Rectal smooth muscle tissue (tissue), 1 donor: ENCODE results near the gene ETFA.
"Not testable (repeated sequence)": the region's sequence is repeated elsewhere in the genome, so short reads cannot be mapped to it uniquely, and the experiment has no call there.

Experiments used
- H3K27ac ChIP-seq: one replicate; pipeline ENCODE4 v1.7.0; 2013; ENCODE audit warnings: low read depth, low read length, inconsistent platforms
- H3K27me3 ChIP-seq: one replicate; pipeline ENCODE4 v1.7.0; 2013; ENCODE audit warnings: low read length; ENCODE audit not compliant: control insufficient read depth, insufficient read depth
- H3K36me3 ChIP-seq: one replicate; pipeline ENCODE4 v1.7.0; 2013; ENCODE audit warnings: low read length; ENCODE audit not compliant: control insufficient read depth, insufficient read depth
- H3K4me1 ChIP-seq: one replicate; pipeline ENCODE4 v1.7.0; 2013; ENCODE audit warnings: low read length; ENCODE audit not compliant: control insufficient read depth, insufficient read depth
- H3K4me3 ChIP-seq: one replicate; pipeline ENCODE4 v1.7.0; 2013; ENCODE audit warnings: low read length
- H3K9ac ChIP-seq: one replicate; pipeline ENCODE4 v1.7.0; 2013; ENCODE audit warnings: low read length

Gene ETFA

DNA sequence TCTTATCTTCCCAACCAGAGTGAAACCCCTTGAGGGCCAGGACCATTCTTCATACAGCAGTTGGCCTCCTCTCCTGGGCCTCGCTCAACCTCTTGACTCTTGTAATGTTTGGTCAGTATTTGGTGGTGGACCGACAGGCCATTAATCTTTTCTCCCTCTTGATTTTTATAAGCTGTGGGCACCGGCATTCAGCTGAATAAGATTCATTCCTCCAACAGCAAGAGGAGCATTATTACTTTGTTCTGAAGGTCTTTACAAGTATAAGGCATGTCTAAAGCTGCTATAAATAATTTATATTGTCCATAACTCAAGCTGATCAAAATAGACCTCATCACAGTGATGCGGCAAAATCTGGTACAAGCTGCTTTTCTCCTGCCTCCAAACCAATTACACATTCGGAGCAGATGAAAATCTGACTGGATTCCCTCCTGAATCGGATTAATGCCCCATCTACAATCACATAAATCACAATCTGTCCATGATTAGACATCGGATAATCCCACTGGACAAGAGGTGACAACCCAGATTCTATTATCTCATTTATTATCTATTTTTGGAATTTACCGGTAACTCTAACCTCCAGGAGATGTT is 16.9 kb upstream of the ETFA start:
- Histone ChIP-seq H3K36me3 (no peaks in the 10 kb centered on the region), H3K9ac (no peak overlapping the region), H3K4me1 (no peaks in the 10 kb centered on the region), H3K4me3 (no peak overlapping the region), H3K27me3 (no peaks in the 10 kb centered on the region), H3K27ac (no peak overlapping the region)

DNA sequence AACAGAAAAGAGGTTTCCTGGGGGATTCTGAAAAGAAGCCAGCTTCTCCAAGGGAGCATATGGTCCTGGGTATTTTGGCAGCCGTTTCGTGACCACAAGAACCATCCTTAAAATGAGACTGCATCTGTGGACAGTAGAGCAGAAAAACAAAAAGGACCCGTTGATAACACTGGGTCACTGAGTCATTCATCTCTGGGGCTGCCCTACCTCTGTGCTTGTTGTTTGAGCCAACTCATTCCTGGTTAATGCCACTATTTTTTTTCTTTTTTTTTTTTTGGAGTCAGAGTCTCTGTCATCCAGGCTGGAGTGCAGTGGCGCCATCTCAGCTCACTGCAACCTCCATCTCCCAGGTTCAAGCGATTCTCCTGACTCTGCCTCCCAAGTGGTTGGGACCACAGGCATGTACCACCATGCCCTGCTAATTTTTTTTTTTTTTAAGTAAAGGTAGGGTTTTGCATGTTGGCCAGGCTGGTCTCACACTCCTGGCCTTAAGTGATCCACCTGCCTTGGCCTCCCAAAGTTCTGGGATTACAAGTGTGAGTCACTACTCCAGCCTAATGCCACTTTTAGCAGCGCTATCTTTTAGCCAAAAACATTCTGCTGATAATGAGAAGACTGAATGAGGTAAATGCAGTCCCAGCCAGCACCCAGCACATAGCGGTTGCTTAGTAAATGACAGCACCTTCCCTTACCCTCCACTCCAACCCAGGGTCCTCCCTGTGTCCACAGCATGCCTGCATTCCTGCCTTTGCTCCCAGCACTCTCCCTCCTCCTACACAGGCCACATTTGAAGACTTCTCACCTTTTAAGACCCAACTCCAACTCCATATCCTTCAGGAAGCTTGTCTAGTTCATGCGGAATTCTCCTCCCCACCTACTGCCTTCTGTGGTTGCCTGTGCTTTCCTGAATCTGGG is 16.2 kb upstream of the ETFA start:
- H3K27ac ChIP-seq, result no peak overlapping the region
- no peak overlapping the region for H3K4me3 ChIP-seq
- no peaks in the 10 kb centered on the region for H3K27me3 ChIP-seq
- H3K36me3 ChIP-seq, result no peaks in the 10 kb centered on the region
- no peak overlapping the region for H3K9ac ChIP-seq
- no peaks in the 10 kb centered on the region for H3K4me1 ChIP-seq

DNA sequence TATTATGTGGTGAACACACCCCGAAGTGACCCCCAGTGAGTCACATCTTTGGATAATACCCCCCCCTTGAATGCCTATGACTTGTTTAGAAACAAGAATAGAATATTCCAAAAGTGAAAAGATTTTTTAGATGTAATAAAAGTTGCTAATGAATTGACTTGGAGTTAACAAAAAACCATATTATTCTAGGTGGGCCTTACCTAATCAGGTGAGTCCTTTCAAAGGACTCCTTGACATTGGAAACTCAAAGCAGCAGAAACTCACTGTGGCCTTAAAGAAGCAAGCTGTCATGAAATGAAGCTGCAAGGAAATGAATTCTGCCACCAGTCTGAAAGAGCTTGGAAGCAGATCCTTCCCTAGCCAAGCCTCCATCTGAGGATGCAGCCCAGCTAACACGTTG is 14.4 kb upstream of the ETFA start:
- no peak overlapping the region for H3K9ac ChIP-seq
- no peaks in the 10 kb centered on the region for H3K36me3 ChIP-seq
- H3K27me3 ChIP-seq, result no peaks in the 10 kb centered on the region
- no peak overlapping the region for H3K27ac ChIP-seq
- no peaks in the 10 kb centered on the region for H3K4me1 ChIP-seq
- no peak overlapping the region for H3K4me3 ChIP-seq

DNA sequence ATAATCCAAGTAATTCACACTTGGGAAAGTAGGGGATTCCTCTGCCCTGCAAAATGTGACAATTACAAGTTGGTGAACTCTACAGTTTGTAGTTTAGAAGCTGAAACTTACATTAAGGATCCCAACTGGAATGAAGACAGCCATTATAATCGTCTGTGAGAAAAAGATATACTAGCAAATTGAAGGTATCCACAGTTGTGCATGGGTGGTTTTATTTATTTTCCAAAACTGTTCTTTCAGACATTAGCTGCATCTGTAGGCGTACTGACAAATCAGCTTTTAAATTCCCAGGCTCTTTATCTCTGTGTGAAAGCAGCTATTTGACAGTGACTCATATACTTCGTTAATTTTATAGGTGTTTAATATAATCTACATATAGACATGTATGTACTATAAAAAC is 12.8 kb upstream of the ETFA start:
- Histone ChIP-seq H3K27me3 (no peaks in the 10 kb centered on the region), H3K4me3 (no peak overlapping the region), H3K27ac (no peak overlapping the region), H3K9ac (no peak overlapping the region), H3K36me3 (no peaks in the 10 kb centered on the region), H3K4me1 (no peaks in the 10 kb centered on the region)

DNA sequence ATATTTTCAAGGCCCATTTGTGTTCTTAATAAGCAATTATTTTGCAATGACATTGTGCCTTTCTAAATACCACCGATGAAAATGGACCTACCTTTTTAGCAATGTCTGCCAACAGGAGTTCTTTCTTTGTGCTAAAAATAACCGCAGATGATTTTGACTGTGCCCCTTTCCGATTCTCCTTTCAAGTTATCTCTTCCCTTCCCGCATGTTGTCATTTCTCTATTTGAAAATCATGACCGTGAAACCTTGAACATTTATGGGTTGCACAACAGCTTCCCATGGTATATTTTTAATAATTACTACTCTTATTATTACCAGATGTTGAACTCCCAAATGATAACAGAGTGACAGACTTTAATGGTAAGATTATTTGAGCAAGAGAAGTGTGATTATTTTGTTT is 10.3 kb upstream of the ETFA start:
- Histone ChIP-seq H3K4me3 (no peak overlapping the region), H3K4me1 (no peaks in the 10 kb centered on the region), H3K27me3 (no peaks in the 10 kb centered on the region), H3K9ac (no peak overlapping the region), H3K36me3 (no peaks in the 10 kb centered on the region), H3K27ac (no peak overlapping the region)

DNA sequence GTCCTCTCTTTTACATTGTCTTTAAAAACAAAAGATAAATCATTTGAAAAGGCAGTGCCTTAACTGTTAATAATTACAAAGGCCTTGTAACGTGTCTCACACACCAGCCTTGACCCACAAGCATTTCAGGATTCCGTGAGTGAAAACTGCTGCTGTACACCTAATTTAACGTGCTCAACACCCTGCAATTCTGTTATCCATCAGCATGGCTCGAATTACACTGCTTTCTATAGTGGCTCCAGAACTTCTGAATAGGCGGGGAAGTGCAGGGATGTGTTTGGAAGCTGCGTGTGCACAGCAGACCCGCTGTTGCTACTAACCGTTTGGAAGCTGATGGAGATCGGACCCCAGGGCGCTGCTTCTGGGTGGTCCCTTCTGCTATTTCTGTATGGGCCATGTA is 9.9 kb upstream of the ETFA start:
- Histone ChIP-seq H3K27ac (no peak overlapping the region), H3K4me1 (no peaks in the 10 kb centered on the region), H3K27me3 (no peaks in the 10 kb centered on the region), H3K36me3 (no peaks in the 10 kb centered on the region), H3K4me3 (no peak overlapping the region), H3K9ac (no peak overlapping the region)

DNA sequence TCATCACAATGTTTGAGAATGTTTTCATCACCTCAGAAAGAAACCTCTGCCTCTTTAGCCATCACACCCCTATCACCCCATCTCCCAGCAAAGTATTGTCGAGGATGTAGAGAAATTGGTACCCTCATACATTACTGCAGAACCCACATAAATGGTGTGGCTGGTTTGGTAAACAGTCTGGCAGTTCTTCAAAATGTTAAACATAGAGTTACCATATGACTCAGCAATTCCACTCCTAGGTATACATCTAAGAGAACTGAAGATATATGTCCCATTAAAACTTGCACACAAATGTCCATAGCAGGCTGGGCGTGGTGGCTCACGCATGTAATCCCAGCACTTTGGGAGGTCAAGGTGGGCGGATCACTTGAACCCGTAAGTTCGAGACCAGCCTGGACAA is 8.7 kb upstream of the ETFA start:
- Histone ChIP-seq H3K4me1 (no peaks in the 10 kb centered on the region), H3K27ac (no peak overlapping the region), H3K36me3 (no peaks in the 10 kb centered on the region), H3K4me3 (no peak overlapping the region), H3K27me3 (no peaks in the 10 kb centered on the region), H3K9ac (no peak overlapping the region)

DNA sequence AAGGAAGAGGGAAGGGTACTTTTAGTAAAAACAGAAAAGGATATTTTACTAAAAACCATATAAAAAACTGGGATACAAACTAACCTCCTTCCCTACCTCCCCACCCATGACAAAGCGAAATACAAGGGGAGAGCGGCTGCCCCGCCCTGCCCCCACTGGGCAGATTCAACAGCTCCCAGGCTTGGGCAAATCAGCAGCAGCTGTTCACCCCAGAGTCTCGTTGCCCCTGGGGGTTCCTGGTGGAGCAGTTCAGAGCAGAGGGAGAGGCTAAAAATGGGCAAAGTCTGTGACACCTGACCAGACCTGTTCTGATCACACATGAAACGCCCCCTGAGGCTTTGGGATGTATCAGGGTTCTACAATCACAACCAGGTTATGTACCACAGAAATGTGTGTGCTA is 2.5 kb upstream of the ETFA start:
- Histone ChIP-seq H3K4me1 (peaks cover 2% of the 10 kb centered on the region), H3K36me3 (no peaks in the 10 kb centered on the region), H3K27me3 (no peaks in the 10 kb centered on the region), H3K27ac (no peak overlapping the region), H3K9ac (no peak overlapping the region), H3K4me3 (no peak overlapping the region)

DNA sequence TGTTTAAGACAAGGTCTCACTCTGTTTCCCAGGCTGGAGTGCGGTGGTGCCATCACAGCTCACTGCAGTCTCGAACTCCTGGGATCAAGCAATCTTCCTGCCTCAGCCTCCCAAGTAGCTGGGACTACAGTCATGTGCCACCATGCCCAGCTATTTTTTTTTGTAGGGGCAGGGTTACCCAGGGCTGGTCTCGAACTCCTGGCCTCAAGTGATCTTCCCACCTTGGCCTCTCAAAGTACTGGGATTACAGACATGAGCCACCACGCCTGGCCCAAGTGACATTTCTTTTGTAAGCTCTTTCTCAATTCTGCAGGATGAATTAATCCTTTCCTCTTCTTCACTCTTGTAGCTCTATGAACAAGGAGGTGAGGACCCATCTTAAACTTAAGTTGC is 1.9 kb upstream of the ETFA start:
- H3K27ac ChIP-seq, H3K36me3 ChIP-seq, H3K9ac ChIP-seq, H3K4me1 ChIP-seq, H3K27me3 ChIP-seq, H3K4me3 ChIP-seq: not testable (repeated sequence)

DNA sequence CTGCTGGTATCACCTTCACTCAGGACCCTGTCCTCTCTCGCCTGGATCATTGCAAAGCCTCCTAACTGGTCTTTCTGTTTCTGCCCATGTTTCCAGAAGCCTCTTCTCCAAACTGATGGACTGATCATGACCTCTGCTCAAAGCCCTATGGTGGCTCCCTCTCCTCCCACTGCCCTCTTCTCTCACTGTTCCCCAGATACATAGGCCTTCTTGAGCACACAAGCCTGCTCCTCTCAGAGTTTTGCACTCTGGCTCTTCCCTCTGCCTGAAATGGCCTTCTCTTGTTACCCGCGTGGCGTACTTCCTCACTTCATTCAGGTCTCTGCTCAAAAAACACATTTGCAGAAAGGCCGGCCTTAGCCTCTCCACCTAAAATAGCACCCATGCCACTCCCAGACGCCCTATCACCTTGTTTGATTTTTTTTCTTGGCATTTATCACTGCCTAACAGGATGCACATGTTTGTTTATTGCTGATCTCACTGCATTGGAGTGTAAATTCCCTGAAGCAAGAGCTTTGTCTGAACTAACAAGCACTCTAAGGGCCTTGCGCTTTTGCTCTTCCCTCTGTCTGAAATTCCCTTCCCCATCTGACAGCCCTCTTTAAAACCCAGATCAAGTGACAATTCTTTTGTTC is 1.4 kb upstream of the ETFA start:
- no peaks in the 10 kb centered on the region for H3K36me3 ChIP-seq
- H3K27ac ChIP-seq, result no peak overlapping the region
- H3K4me3 ChIP-seq, result no peak overlapping the region
- no peaks in the 10 kb centered on the region for H3K27me3 ChIP-seq
- peaks cover 2% of the 10 kb centered on the region for H3K4me1 ChIP-seq
- H3K9ac ChIP-seq, result no peak overlapping the region

DNA sequence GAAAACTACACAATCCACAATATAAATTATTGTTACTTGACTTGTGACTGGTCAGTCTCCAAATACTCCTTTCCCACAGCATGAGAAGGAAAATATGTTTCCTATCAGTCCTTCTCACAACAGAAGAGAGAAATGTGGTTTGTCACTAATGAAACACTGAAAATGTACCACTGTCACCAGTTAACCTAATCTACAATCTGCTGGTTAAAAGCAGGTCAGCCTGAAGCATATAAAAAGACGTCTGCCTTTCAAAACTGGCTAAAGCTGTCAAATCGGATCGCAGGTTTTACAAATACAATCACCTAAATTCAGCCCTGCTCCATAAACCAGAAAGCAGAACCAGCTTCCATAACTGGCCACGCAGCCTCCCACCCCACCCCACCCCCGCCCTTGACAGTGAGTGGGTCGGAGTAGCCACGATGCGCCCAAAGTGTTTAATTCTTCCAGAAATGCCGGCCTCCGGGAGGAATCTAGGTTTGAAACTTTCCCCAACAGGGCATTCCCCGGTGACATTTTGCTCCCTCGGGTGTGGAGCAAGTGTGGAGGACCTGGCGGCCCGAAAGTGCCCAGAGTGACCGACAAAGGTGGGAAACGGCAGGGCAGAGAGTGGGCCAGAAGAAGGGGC is 682 bp downstream of the ETFA start:
- H3K27ac ChIP-seq, result peak overlapping the region; percentile 80
- peak overlapping the region; percentile 87 for H3K9ac ChIP-seq
- H3K4me1 ChIP-seq, result peaks cover 2% of the 10 kb centered on the region

DNA sequence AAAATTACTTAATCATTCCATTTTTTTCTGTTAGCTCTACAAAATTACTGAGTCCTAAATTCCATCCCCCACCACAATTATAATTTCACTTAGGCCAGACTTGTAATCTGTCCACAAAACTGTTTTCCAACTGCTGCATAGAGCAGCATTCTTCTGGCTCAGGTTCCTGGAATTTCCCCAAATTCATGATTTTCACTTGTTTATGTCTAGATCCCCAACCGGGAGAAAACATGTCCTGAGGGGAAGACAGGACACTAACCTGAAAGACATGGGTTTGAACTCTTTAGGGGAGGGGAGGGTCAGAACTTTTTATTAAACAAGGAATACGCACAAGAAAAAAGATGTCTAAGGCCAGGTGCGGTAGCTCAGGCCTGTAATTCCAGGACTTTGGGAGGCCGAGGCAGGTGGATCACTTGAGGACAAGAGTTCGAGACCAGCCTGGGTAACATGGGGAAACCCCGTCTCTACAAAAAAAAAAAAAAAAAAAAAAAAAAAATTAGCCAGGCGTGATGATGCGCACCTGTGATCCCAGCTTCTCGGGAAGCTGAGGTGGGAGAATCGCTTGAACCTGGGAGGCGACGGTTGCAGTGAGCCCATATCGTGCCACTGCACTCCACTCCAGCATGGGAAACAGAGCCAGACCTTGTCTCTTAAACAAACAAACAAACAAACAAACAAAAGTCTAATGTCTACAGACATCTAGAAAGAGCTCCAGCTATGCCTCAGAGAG is 1.5 kb downstream of the ETFA start:
- Histone ChIP-seq H3K9ac (no peak overlapping the region), H3K4me1 (peaks cover 2% of the 10 kb centered on the region), H3K27me3 (no peaks in the 10 kb centered on the region), H3K36me3 (no peaks in the 10 kb centered on the region), H3K4me3 (peak overlapping the region; percentile 91), H3K27ac (no peak overlapping the region)

More for the DNA sequence above, 682 bp downstream of the ETFA start:
- H3K27me3 ChIP-seq, result no peaks in the 10 kb centered on the region
- H3K4me3 ChIP-seq, result peak overlapping the region; percentile 91
- no peaks in the 10 kb centered on the region for H3K36me3 ChIP-seq
